ENCODE measurements around the gene AIFM3. TPM values are rescaled to one million over a fixed set of nuclear protein-coding genes. Genes with fewer than 3 reads are reported as not detected.

The AIFM3 gene
- total RNA-seq, 1 experiment from 2014 or later, result 10.9 TPM

DNA sequence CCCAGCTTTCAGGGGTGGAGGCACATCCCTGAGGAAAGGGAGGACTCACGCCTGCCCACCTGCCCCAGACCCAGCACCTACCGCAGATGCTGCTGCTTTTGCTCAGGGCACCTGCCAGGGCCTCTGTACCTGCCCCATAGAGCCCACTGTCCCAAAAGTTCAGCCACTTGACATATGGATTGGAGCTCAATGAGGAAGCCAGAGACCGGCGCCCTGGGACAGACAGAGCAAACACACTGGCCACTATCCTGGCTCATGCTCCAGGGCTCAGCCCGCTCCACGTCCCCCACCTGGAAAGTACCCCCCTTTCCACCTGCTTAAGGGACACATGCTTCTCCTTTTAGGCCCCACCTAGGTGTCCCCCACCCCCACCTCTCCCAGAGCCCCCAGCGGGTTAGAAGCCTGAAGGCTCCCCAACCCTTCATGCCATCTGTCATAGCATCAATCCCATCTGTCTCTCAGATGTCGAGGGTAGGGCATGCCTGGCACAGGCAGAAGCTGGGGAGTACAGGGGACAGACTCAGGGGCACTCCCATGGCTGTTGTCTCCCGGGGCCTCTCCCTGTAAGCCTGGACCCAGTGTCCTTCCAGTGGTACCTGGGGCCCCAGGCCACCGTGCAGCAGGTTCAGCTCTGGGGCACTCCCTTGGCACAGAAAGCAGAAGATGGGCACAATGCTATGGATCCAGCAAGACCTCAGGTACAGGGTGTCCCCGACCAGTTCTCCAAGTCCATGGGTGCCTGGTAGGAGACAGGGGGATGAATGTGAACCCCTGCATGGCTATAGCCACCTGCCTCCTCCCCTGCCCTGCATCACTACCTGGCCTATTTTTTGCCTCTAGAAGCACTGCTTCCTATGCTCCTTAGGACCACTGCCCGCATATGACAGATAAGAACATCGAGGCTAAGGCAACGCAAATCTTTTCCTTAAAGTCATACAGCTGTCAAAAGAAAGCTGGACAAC lies 45.7 kb downstream of the AIFM3 start:
- in situ Hi-C loops (cut with HindIII; ENCODE audit: low pct_unique_long_range_greater_than_20kb, low sequenced_read_pairs), result no loop called here
- DNase-seq (ENCODE audit: low read depth), result no peak

GRCh38 chr22:21013657-21014201 lies 46.7 kb downstream of the AIFM3 start:
- no peak for DNase-seq (ENCODE audit: low read depth)
- in situ Hi-C loops (cut with HindIII; ENCODE audit: low pct_unique_long_range_greater_than_20kb, low sequenced_read_pairs), result no loop called here

GRCh38 chr22:21014202-21014725 lies 47.2 kb downstream of the AIFM3 start:
- peak; percentile 93 for DNase-seq (ENCODE audit: low read depth)
- in situ Hi-C loops (cut with HindIII; ENCODE audit: low pct_unique_long_range_greater_than_20kb, low sequenced_read_pairs), result no loop called here

GRCh38 chr22:21014726-21015465 lies 47.8 kb downstream of the AIFM3 start, which contains the start of gene P2RX6:
Gene P2RX6 (plus strand): TSS chr22:21015165. CDS start chr22:21015175, 10 bp downstream.
- in situ Hi-C loops (cut with HindIII; ENCODE audit: low pct_unique_long_range_greater_than_20kb, low sequenced_read_pairs), result no loop called here
- DNase-seq (ENCODE audit: low read depth), result peak; percentile 72

DNA sequence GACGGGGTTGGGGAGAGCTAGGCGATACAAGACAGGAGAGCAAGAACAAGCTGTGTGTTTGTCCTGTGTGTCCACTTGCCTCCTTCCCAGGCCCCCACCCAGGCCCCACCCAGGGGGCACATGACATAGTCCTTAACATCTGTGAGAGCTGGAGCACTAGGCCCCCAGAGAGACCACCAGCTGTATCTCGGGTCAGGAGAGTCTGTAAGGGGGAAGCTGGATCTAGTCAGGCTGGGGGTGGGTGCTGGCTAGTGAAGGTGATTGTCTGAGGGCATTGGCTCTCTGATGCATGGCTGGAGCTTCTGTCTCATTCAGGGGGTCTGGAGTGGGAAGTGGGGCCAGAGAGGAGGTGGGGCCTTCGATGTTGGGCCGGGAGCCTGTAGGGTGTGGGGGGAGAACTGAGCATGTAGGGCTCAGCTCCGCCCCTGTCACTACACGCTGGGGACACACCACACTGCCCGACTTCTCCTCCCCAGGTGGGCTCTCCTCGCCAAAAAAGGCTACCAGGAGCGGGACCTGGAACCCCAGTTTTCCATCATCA lies 48.5 kb downstream of the AIFM3 start:
- in situ Hi-C loops (cut with HindIII; ENCODE audit: low pct_unique_long_range_greater_than_20kb, low sequenced_read_pairs), result no loop called here
- DNase-seq (ENCODE audit: low read depth), result no peak

DNA sequence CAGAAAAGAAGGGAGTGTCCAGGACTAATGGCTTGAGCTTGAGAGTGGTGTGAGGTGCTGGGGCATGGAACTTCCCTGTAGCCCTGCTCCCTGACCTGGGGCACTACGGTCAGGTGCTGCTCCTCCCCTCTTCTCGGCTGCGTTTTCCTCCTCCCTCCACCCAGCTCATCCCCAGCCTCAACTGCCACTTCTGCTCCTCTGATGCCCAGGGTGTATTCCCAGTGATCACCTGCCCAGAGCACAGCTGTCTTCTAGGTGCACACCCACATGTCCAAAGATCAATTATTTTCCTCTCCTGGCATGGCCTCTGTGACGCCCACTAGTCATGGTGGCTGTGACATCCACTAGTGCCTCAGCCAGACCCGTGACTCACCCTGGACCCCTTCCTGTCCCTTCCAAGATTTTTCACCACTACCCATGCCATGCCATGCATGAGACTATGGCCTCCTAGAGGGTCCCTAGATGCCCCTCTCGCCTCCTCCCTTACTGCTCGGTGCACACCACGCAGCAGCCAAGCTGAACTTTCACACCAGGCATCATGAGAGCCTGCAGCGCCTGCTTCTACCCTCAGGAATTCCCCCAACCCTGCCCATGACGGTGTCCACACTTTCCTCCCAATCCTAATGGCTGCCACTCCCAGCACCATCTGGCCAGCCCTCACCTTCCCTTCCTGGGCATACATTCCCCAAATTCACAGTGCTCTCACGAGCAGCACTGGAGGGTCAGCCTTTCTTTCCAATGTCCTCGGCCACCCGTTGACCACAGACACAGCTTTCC lies 49.8 kb downstream of the AIFM3 start:
- in situ Hi-C loops (cut with HindIII; ENCODE audit: low pct_unique_long_range_greater_than_20kb, low sequenced_read_pairs), result no loop called here
- no peak for DNase-seq (ENCODE audit: low read depth)

DNA sequence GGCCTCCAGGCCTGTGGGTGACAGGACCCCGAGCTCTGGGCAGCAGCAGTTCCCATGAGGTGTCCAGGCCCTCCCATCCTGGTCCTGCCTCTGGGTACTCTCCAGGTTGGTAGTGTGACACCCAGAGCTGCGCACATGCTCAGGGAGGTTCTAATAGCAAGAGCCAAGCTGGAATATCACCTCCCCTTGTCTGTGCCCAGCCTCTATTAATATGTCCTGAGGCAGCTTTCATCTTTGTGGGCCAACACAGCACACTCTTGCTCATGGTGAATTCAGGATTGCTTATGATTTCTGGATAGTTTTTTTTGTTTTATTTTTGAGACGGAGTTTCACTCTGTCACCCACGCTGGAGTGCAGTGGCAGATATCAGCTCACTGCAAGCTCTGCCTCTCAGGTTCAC lies 51.3 kb downstream of the AIFM3 start:
- DNase-seq (ENCODE audit: low read depth), result no peak
- in situ Hi-C loops (cut with HindIII; ENCODE audit: low pct_unique_long_range_greater_than_20kb, low sequenced_read_pairs), result no loop called here

DNA sequence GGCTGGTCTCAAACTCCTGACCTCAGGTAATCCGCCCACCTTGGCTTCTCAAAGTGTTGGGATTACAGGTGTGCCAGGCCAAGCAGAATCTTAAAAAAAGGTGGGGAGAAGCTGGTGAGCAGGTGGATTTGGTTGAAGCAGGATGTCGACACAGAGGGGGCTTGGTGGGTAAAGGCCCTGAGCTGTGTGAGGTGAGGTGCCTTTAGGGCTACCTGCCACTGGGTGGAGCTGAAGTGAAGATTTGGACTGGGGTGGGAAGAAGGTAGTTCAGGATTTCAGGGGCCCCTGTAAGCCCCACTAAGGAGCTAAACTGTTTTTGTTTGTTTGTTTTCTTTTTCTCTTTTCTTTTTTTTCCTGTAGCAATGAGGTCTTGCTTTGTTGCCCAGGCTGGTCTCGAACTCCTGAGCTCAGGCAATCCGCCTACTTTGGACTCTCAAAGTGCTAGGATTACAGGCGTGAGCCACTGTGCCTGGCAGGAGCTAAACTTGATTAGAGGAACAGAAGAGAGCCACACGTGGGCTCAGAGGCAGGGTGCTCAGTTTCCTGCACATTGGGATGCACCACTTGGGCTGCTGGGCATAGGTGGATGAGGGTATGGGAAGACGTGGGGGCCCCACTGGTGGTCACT lies 53.9 kb downstream of the AIFM3 start:
- DNase-seq (ENCODE audit: low read depth), result no peak
- in situ Hi-C loops (cut with HindIII; ENCODE audit: low pct_unique_long_range_greater_than_20kb, low sequenced_read_pairs), result no loop called here

GRCh38 chr22:21022507-21022906 lies 55.5 kb downstream of the AIFM3 start:
- in situ Hi-C loops (cut with HindIII; ENCODE audit: low pct_unique_long_range_greater_than_20kb, low sequenced_read_pairs), result no loop called here
- no peak for DNase-seq (ENCODE audit: low read depth)

- DNase-seq (ENCODE audit: low read depth), result no peak
- in situ Hi-C loops (cut with HindIII; ENCODE audit: low pct_unique_long_range_greater_than_20kb, low sequenced_read_pairs), result no loop called here
Observed at GRCh38 chr22:21022955-21023614, 56.0 kb downstream of the AIFM3 start.

DNA sequence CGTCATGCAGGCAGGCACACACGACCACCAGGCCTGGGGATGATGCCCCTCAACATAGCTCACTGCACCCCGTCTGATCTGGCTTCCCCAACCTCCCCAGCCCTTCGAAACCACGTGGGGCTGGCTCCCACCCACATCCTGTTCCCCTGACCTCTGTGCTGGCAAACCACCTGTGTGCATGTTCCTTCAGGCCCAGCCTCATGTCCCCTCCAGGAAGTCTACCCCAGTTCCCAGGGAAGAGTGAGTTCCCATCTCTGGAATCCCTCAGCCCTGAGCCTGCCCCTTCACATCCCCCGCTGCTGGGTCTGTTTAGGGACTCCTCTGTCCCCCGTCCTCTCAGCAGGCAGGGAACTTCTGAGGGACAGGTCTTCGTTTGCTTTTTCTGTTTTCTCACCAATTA lies 58.2 kb downstream of the AIFM3 start:
- in situ Hi-C loops (cut with HindIII; ENCODE audit: low pct_unique_long_range_greater_than_20kb, low sequenced_read_pairs), result no loop called here
- DNase-seq (ENCODE audit: low read depth), result no peak

GRCh38 chr22:21025763-21026755 lies 59.0 kb downstream of the AIFM3 start:
- no peak for DNase-seq (ENCODE audit: low read depth)
- in situ Hi-C loops (cut with HindIII; ENCODE audit: low pct_unique_long_range_greater_than_20kb, low sequenced_read_pairs), result no loop called here

DNA sequence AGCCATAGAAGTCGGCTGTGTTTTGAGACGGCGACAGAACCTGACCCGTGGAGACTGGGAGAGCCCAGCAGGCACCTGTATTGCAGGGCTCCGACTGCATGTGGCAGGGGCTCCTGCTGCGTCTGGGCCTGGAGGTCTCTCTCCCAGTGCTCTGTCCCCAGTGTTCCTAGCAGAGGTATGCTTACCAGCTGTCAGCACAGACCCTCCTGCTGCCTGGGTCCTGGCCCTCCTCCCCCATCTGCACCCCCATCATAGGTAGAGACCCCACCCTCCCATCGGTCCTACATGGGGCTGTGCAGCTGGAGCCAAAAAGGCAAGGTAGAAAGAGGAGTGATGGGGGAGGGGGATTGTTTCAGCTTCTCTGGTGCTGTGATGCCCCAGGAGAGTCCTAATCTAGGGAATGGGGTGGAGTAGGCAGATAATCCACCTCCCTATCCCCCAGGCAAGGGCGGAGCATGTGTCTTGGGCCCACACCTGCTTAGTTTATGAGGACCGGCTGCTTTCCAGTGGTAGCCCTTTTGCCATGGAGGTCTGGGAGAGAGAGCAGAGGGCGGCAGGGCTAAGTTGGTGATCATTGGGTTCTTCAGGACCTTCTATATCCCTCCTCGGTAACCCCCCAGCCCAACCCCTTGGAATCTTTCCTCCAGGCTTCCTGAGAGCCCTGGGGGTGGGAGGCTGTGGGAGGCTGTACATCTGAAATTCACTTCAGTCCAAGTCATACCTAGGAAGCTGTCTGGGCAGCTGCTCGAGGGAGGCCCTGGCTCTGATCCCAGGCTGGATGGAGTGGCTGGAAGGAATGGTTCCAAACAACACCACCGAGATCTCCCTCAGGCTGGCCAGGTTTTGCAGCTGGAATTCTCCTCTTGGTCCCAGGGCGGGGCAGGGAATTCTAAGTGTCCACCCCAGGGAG lies 60.0 kb downstream of the AIFM3 start:
- no peak for DNase-seq (ENCODE audit: low read depth)
- in situ Hi-C loops (cut with HindIII; ENCODE audit: low pct_unique_long_range_greater_than_20kb, low sequenced_read_pairs), result no loop called here

DNA sequence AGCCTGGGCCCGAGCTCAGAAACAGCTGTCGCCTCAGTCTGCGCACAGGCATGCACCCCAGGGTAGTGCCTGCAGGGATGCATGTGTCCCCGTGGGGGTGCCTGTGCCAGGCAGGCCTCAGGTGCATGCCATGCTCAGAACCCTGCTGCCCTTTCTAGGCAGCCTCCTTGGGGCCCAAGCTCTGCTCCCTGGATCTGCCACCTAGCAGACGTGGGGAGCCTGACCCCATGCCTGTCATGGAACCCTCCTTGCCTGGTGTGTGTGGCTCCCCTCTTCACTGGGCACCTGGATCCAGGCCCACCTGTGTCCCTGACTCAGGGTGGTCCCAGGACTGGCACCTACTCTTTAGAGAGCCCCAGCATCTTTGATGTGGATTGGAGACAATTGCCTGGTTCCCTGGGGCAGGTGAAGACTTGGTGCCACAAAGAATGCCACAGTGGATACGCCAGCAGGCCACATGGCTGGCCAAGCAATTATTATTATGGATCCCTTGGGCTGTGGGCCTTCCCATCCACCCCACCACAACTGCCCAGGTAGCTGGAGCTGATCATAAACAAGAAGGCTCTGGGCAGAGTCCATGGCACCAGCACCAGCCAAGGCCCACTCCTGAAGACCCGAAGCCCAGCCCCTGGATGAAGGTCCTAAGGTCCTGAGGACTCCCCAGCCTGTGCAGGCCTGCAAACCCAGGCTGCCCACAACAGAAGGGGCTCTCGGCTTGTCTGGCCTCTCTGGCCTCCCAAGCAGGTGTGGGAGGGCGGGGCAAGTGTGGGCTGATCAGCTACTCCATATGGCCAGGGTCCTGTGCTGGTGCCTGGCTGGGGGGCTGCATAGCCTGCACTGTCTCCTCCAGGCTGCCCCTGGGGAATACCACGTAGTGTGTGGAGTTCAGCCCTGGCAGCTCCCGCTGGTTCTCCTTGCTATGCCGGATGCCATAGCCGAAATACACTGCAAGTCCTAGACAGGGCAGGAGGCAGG lies 61.5 kb downstream of the AIFM3 start:
- DNase-seq (ENCODE audit: low read depth), result no peak
- in situ Hi-C loops (cut with HindIII; ENCODE audit: low pct_unique_long_range_greater_than_20kb, low sequenced_read_pairs), result no loop called here

Data from Caki2 (cell line).